ENCODE measurements around the gene FAM151A. TPM values are rescaled to one million over a fixed set of nuclear protein-coding genes. Genes with fewer than 3 reads are reported as not detected.

The FAM151A gene
- total RNA-seq, result not detected
- polyA plus RNA-seq, result not detected

DNA sequence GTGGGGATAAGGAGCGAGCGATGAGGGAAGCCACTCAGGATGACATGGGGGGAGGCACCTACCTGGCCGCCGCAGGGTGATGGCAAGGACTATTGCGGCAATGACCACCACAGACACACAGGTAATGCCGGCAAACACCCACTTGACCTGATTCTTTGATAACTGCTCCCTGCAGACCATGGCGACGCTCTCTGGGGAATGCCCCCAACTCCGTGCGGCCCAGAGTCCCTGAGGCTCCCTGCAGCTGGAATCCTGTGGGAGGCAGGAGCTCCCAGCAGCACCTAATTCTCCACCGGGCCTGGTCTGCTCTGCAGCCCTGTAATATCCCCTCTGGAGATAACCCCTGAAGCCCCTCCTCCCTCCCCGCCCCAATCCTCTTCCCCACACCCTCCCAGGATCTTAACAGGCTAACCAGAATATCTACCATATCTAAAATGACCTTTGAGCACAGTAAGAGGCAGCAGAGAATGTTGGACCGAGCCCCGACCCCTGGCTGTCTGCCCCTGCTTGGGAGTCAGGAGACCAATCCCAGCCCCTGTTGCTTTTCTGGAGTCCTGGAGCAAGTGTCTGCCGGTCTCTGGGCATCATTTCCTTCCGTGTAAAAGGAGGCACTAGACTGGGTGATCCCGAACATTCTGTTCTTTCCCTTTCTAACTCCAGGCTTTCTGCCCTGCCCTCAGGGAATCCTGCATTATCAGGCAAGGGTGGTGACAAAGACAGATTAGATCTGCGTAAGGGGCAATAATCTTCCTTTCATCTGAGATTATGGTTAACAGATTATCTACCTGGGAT, at the start of gene FAM151A:
Gene FAM151A, minus strand, starts transcription at position 310 of the 792 bp plus-strand sequence. Its CDS starts 130 bp downstream, at position 180.
- Histone ChIP-seq H3K36me3 (ENCODE audit: insufficient read depth, low read length) (no peaks in the 10 kb centered on the region), H3K27me3 (ENCODE audit: insufficient read depth, low read length, poor library complexity, severe bottlenecking) (peaks cover 3% of the 10 kb centered on the region), H3K27ac (ENCODE audit: low read depth, low read length) (no peak within 1 kb of the TSS), H3K4me1 (ENCODE audit: insufficient read depth, low read length) (no peaks in the 10 kb centered on the region), H3K4me3 (ENCODE audit: low read length) (no peak within 1 kb of the TSS), H3K9me3 (ENCODE audit: low read length) (no peaks in the 10 kb centered on the region)
- ChIA-PET CTCF (no interaction called here), POLR2A (no interaction called here)
- Mint-ChIP-seq H3K4me3 (no peak within 1 kb of the TSS), H3K9me3 (no peaks in the 10 kb centered on the region), H3K27ac (peak within 1 kb of the TSS in 1 of 8 donors; percentile 32), H3K36me3 (peaks cover 0 to 2% (median 0%) of the 10 kb centered on the region in 3 donors), H3K27me3 (peaks cover 2 to 20% of the 10 kb centered on the region in 2 donors), H3K4me1 (no peaks in the 10 kb centered on the region)
- peak in 1 of 5 donors; percentile 12 for DNase-seq

DNA sequence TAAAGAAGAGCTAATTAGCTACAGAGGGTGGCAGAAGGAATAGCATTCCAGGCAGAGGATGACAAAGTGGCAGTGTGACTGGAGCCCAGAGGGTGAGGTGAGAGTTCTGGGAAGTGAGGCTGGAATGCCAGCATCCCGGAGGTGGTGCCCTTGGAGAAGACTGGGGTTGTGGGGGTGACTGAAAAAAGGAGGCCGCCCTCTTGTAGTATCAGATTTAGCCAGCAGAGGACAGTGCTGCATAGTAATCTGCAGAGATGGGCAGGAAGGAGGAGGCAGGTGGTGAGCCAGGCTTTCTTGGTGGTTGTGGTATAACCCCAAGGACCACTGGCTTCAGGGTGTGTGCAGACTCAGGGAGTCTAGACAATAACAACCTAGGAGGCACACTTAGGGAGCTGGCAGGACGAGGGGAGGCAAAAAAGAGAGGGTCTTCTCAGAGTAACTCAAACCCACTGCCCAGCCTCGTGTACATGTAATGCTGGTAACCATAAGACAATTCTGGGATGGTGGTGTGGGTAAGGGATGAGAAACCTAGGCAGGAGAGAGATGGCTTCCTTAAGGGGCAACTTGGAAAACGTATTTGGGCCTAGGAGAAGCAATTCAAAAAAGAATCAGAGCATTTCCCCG, 48.8 kb upstream of the FAM151A start:
- H3K27ac ChIP-seq (ENCODE audit: low read depth, low read length), result no peak overlapping the region
- H3K4me3 Mint-ChIP-seq, result no peak overlapping the region
- no peaks in the 10 kb centered on the region for H3K27me3 ChIP-seq (ENCODE audit: insufficient read depth, low read length, poor library complexity, severe bottlenecking)
- H3K27ac Mint-ChIP-seq, result peak overlapping the region in 5 of 8 donors; percentile 20 to 67 (median 34)
- no peaks in the 10 kb centered on the region for H3K9me3 Mint-ChIP-seq
- peak; percentile 48 to 70 (median 54) for DNase-seq
- ChIA-PET POLR2A (no interaction called here), CTCF (interaction anchor here (0.6 to 4.1 kb wide), 3 partner anchors 33 to 138 kb away, joined by 3 to 22 read pairs (median 8); partner anchors contain the start of gene TTC22)
- H3K4me1 Mint-ChIP-seq, result peaks cover 5 to 7% (median 6%) of the 10 kb centered on the region in 3 donors
- H3K27me3 Mint-ChIP-seq, result peaks cover 0 to 3% of the 10 kb centered on the region in 2 donors
- H3K4me3 ChIP-seq (ENCODE audit: low read length), result no peak overlapping the region
- no peaks in the 10 kb centered on the region for H3K9me3 ChIP-seq (ENCODE audit: low read length)
- no peaks in the 10 kb centered on the region for H3K36me3 ChIP-seq (ENCODE audit: insufficient read depth, low read length)
- H3K4me1 ChIP-seq (ENCODE audit: insufficient read depth, low read length), result no peaks in the 10 kb centered on the region
- no peaks in the 10 kb centered on the region for H3K36me3 Mint-ChIP-seq

DNA sequence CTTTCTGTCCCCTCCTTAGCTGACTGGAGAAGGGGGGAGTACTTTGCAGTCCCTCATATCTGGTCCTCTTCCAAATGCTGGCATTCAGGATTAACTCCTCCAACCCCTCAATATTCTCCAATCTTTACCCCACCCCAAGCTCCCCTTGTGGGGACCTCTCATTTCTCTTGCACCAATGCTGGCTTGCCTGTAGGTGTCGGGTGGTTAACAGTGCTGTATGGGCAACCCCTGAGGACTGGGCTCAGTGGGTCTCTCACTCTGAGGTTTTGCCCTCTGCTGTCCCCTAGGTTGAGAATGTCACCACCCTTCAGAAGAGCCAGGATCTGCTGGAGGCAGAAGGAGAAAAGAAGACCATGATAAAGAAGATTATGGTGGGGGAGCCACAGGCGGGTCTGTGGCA, 45.2 kb upstream of the FAM151A start:
- H3K4me1 Mint-ChIP-seq, result peaks cover 5 to 7% (median 6%) of the 10 kb centered on the region in 3 donors
- H3K4me3 Mint-ChIP-seq, result no peak overlapping the region
- DNase-seq, result no peak
- Histone ChIP-seq H3K27ac (ENCODE audit: low read depth, low read length) (no peak overlapping the region), H3K4me3 (ENCODE audit: low read length) (no peak overlapping the region), H3K36me3 (ENCODE audit: insufficient read depth, low read length) (no peaks in the 10 kb centered on the region), H3K27me3 (ENCODE audit: insufficient read depth, low read length, poor library complexity, severe bottlenecking) (no peaks in the 10 kb centered on the region), H3K9me3 (ENCODE audit: low read length) (no peaks in the 10 kb centered on the region), H3K4me1 (ENCODE audit: insufficient read depth, low read length) (no peaks in the 10 kb centered on the region)
- no peaks in the 10 kb centered on the region for H3K36me3 Mint-ChIP-seq
- H3K27me3 Mint-ChIP-seq, result peaks cover 5 to 9% of the 10 kb centered on the region in 2 donors
- no peaks in the 10 kb centered on the region for H3K9me3 Mint-ChIP-seq
- ChIA-PET POLR2A (no interaction called here), CTCF (no interaction called here)
- H3K27ac Mint-ChIP-seq, result no peak overlapping the region

DNA sequence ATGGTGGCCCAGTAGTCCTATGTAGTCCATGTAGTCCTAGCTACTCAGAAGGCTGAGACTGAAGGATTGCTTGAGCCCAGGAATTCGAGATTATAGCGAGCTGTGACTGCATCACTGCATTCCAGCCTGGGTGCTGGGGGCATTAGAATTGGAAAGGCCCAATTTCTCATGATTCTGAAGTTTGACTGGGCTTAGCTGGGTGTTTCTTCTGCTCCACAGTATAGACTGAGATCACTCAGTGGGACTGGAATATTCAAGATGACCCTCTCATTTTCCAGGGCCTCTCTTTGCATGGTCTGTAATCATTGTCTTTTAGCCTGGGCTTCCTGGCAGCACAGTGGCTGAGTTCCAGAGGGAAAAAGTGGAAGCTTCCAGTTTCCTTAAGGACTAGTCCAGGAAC, 44.5 kb upstream of the FAM151A start:
- Histone ChIP-seq H3K36me3 (ENCODE audit: insufficient read depth, low read length) (no peaks in the 10 kb centered on the region), H3K27me3 (ENCODE audit: insufficient read depth, low read length, poor library complexity, severe bottlenecking) (no peaks in the 10 kb centered on the region), H3K4me3 (ENCODE audit: low read length) (no peak overlapping the region), H3K4me1 (ENCODE audit: insufficient read depth, low read length) (no peaks in the 10 kb centered on the region), H3K9me3 (ENCODE audit: low read length) (no peaks in the 10 kb centered on the region), H3K27ac (ENCODE audit: low read depth, low read length) (no peak overlapping the region)
- H3K4me3 Mint-ChIP-seq, result no peak overlapping the region
- H3K27me3 Mint-ChIP-seq, result peaks cover 5 to 9% of the 10 kb centered on the region in 2 donors
- POLR2A ChIA-PET, result no interaction called here
- H3K27ac Mint-ChIP-seq, result no peak overlapping the region
- no peak for DNase-seq
- CTCF ChIA-PET, result interaction anchor here (1.7 kb wide), 1 partner anchor 142 kb away, joined by 5 read pairs; no protein-coding TSS in a partner anchor
- peaks cover 5 to 7% (median 6%) of the 10 kb centered on the region in 3 donors for H3K4me1 Mint-ChIP-seq
- H3K9me3 Mint-ChIP-seq, result no peaks in the 10 kb centered on the region
- H3K36me3 Mint-ChIP-seq, result no peaks in the 10 kb centered on the region

DNA sequence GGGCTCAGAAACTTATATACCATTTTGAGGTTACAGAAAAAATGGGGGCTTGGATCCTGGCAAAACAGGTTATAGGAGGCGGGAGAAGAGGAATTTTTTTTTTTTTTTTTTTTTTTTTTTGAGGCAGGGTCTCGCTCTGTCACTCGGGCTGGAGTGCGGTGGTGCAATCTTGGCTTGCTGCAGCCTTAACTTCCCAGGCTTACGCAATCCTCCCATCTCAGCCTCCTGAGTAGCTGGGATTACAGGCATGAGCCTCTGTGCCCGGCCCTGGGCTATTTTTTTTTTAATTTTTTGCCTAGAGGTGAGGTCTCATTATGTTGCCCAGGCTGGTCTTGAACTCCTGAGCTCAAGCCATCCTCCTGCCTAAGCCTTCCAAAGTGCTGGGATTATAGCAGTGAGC, 43.0 kb upstream of the FAM151A start:
- no peaks in the 10 kb centered on the region for H3K4me1 Mint-ChIP-seq
- H3K27me3 ChIP-seq (ENCODE audit: insufficient read depth, low read length, poor library complexity, severe bottlenecking), result no peaks in the 10 kb centered on the region
- H3K27ac Mint-ChIP-seq, result no peak overlapping the region
- H3K4me3 Mint-ChIP-seq, result no peak overlapping the region
- ChIA-PET POLR2A (no interaction called here), CTCF (interaction anchor here (1.7 kb wide), 1 partner anchor 144 kb away, joined by 5 read pairs; no protein-coding TSS in a partner anchor)
- no peak for DNase-seq
- no peaks in the 10 kb centered on the region for H3K36me3 Mint-ChIP-seq
- H3K36me3 ChIP-seq (ENCODE audit: insufficient read depth, low read length), result no peaks in the 10 kb centered on the region
- peaks cover 3 to 9% of the 10 kb centered on the region in 2 donors for H3K27me3 Mint-ChIP-seq
- H3K4me1 ChIP-seq (ENCODE audit: insufficient read depth, low read length), result no peaks in the 10 kb centered on the region
- H3K27ac ChIP-seq (ENCODE audit: low read depth, low read length), result no peak overlapping the region
- H3K9me3 Mint-ChIP-seq, result no peaks in the 10 kb centered on the region
- no peaks in the 10 kb centered on the region for H3K9me3 ChIP-seq (ENCODE audit: low read length)
- H3K4me3 ChIP-seq (ENCODE audit: low read length), result no peak overlapping the region

GRCh38 chr1:54665852-54666251, 42.5 kb upstream of the FAM151A start:
- Histone ChIP-seq H3K4me1 (ENCODE audit: insufficient read depth, low read length) (no peaks in the 10 kb centered on the region), H3K36me3 (ENCODE audit: insufficient read depth, low read length) (no peaks in the 10 kb centered on the region), H3K27me3 (ENCODE audit: insufficient read depth, low read length, poor library complexity, severe bottlenecking) (no peaks in the 10 kb centered on the region), H3K9me3 (ENCODE audit: low read length) (no peaks in the 10 kb centered on the region), H3K4me3 (ENCODE audit: low read length) (no peak overlapping the region), H3K27ac (ENCODE audit: low read depth, low read length) (no peak overlapping the region)
- DNase-seq, result no peak
- Mint-ChIP-seq H3K27me3 (peaks cover 3 to 9% of the 10 kb centered on the region in 2 donors), H3K27ac (no peak overlapping the region), H3K36me3 (no peaks in the 10 kb centered on the region), H3K9me3 (no peaks in the 10 kb centered on the region), H3K4me1 (no peaks in the 10 kb centered on the region), H3K4me3 (no peak overlapping the region)
- POLR2A ChIA-PET, result no interaction called here
- CTCF ChIA-PET, result no interaction called here

DNA sequence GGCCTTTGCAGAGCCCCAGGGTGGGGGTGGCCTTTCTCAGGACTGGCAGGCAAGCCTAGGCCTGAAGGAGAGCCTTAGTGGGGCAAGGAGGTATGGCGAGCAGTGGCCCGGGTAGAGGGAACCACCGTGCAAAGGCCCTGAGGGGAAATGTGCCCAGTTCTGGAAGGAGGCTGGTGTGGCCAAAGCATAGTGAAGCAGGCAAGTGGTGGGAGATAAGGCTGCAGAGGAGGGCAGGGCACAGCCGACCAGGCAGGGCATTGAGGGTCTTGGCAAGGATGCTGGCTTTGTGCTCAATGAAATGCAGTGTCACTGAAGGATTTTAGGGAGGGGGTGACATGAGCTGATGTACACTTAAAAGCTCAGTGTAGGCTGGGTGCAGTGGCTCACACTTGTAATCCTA, 41.0 kb upstream of the FAM151A start:
- Mint-ChIP-seq H3K36me3 (peaks cover 0 to 4% (median 0%) of the 10 kb centered on the region in 3 donors), H3K9me3 (peaks cover 0 to 5% (median 0%) of the 10 kb centered on the region in 5 donors), H3K27me3 (peaks cover 3 to 13% of the 10 kb centered on the region in 2 donors), H3K4me1 (no peaks in the 10 kb centered on the region), H3K27ac (no peak overlapping the region), H3K4me3 (no peak overlapping the region)
- no peaks in the 10 kb centered on the region for H3K27me3 ChIP-seq (ENCODE audit: insufficient read depth, low read length, poor library complexity, severe bottlenecking)
- H3K4me1 ChIP-seq (ENCODE audit: insufficient read depth, low read length), result no peaks in the 10 kb centered on the region
- H3K4me3 ChIP-seq (ENCODE audit: low read length), result no peak overlapping the region
- no peak for DNase-seq
- no peaks in the 10 kb centered on the region for H3K36me3 ChIP-seq (ENCODE audit: insufficient read depth, low read length)
- ChIA-PET POLR2A (no interaction called here), CTCF (no interaction called here)
- no peak overlapping the region for H3K27ac ChIP-seq (ENCODE audit: low read depth, low read length)
- no peaks in the 10 kb centered on the region for H3K9me3 ChIP-seq (ENCODE audit: low read length)

DNA sequence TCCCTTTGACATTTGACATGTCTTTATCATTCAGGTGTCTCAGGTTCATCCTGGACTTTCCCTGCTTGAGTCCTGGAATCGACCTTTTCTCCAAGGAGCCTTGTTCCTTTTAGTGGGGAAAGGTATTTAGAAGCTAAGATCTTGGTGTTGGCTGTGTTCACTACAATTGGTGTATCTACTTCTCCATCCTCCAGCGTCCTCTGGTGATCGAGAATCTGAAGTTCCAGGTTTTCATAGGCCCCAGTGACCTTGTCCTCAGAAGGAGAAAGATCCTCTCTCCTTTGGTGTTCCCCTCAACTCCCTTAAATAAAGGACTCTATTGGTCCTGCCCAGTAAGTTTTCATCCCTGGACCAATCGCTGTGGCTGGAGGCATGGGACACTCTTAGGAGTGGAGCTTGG, 40.4 kb upstream of the FAM151A start:
- POLR2A ChIA-PET, result no interaction called here

More for the DNA sequence above, 40.4 kb upstream of the FAM151A start:
- Mint-ChIP-seq H3K4me1 (no peaks in the 10 kb centered on the region), H3K4me3 (no peak overlapping the region), H3K27ac (no peak overlapping the region), H3K27me3 (peaks cover 3 to 13% of the 10 kb centered on the region in 2 donors), H3K36me3 (peaks cover 0 to 4% (median 0%) of the 10 kb centered on the region in 3 donors), H3K9me3 (peaks cover 0 to 5% (median 2%) of the 10 kb centered on the region in 5 donors)
- DNase-seq, result no peak
- H3K4me3 ChIP-seq (ENCODE audit: low read length), result no peak overlapping the region
- H3K36me3 ChIP-seq (ENCODE audit: insufficient read depth, low read length), result no peaks in the 10 kb centered on the region
- H3K4me1 ChIP-seq (ENCODE audit: insufficient read depth, low read length), result no peaks in the 10 kb centered on the region
- no peaks in the 10 kb centered on the region for H3K27me3 ChIP-seq (ENCODE audit: insufficient read depth, low read length, poor library complexity, severe bottlenecking)
- CTCF ChIA-PET, result interaction anchor here (1.1 kb wide), 1 partner anchor 143 kb away, joined by 3 read pairs; no protein-coding TSS in a partner anchor
- no peak overlapping the region for H3K27ac ChIP-seq (ENCODE audit: low read depth, low read length)
- H3K9me3 ChIP-seq (ENCODE audit: low read length), result no peaks in the 10 kb centered on the region

Data from CD8-positive, alpha-beta memory T cell (primary cell).